ENCODE data around the gene FLNB.

GRCh38 chr3:58048301-58048700 is 40.1 kb downstream of the FLNB start:
- TF ChIP-seq CTCF (conservative IDR thresholded peaks at IDR 0.05; ENCODE audit: low read length) (no peak), EZH2phosphoT487 (IDR thresholded peaks at IDR 0.05; ENCODE audit: borderline replicate concordance) (no peak)

Measured in Loucy (cell line).